Smooth muscle cell (in vitro differentiated cells): ENCODE results near the gene SF3A2. TPM values are rescaled to one million over a fixed set of nuclear protein-coding genes. Genes with fewer than 3 reads are reported as not detected.
A peak's percentile ranks its signal among the peaks of the same experiment; 100 is the strongest.

Experiments used
- DNase-seq: peaks from one replicate; lab custom pipeline; 2025; ENCODE audit not compliant: unreplicated experiment; lab: John Stamatoyannopoulos, UW
- H2AFZ ChIP-seq: fragments of 200-600 bp; sonication (generic); 2 replicates; pipeline ENCODE4 v1.6.0; 2016; ENCODE audit warnings: antibody characterized with exemption, low read depth, mild to moderate bottlenecking
- H3F3A ChIP-seq: fragments of 200-600 bp; sonication (generic); 2 replicates; pipeline ENCODE4 v1.6.0; 2017; ENCODE audit warnings: antibody characterized with exemption, low read depth
- H3K27ac ChIP-seq: fragments of 200-600 bp; sonication (generic); 2 replicates; pipeline ENCODE4 v1.5.1; 2016; ENCODE audit warnings: low read depth, mild to moderate bottlenecking
- H3K27me3 ChIP-seq: fragments of 200-600 bp; sonication (generic); 2 replicates; pipeline ENCODE4 v1.6.1; 2016; ENCODE audit warnings: low read depth, mild to moderate bottlenecking
- H3K36me3 ChIP-seq: fragments of 200-600 bp; sonication (generic); 2 replicates; pipeline ENCODE4 v1.5.1; 2016; ENCODE audit warnings: low read depth
- H3K4me1 ChIP-seq: fragments of 200-600 bp; sonication (generic); 2 replicates; pipeline ENCODE4 v1.5.1; 2016; ENCODE audit warnings: low read depth
- H3K4me2 ChIP-seq: fragments of 200-600 bp; sonication (generic); 2 replicates; pipeline ENCODE4 v1.6.0; 2016; ENCODE audit warnings: mild to moderate bottlenecking
- H3K4me3 ChIP-seq: fragments of 200-600 bp; sonication (generic); 2 replicates; pipeline ENCODE4 v1.5.1; 2016; ENCODE audit warnings: mild to moderate bottlenecking
- H3K79me2 ChIP-seq: fragments of 200-600 bp; sonication (generic); 2 replicates; pipeline ENCODE4 v1.6.0; 2016; ENCODE audit warnings: low read depth, mild to moderate bottlenecking
- H3K9ac ChIP-seq: fragments of 200-600 bp; sonication (generic); 2 replicates; pipeline ENCODE4 v1.6.0; 2016; ENCODE audit warnings: low read depth
- H3K9me3 ChIP-seq: fragments of 200-600 bp; sonication (generic); replicated peaks from 2 replicates; pipeline ENCODE4 v1.5.1; 2016; ENCODE audit warnings: low read depth
- H4K20me1 ChIP-seq: fragments of 200-600 bp; sonication (generic); 2 replicates; pipeline ENCODE4 v1.6.0; 2016; ENCODE audit warnings: low read depth
- CTCF ChIP-seq: fragments of 200-600 bp; sonication (generic); IDR thresholded peaks from 2 replicates; pipeline ENCODE4 v1.5.1; 2017; ENCODE audit warnings: borderline replicate concordance, mild to moderate bottlenecking, antibody characterized with exemption; ENCODE audit not compliant: insufficient read depth, poor library complexity, severe bottlenecking
- WGBS: methylation state at CpG from one replicate; pipeline ENCODE4 v1.1.7; 2016; ENCODE audit warnings: low lambda C conversion rate; 5-methylcytosine and 5-hydroxymethylcytosine counted together
- polyA plus RNA-seq: library from polyadenylated mRNA; unstranded; fragments of >200 nt; fragmentation: Nextera tagmentation; extraction: Ambion mirVana; gene quantifications from 2 replicates; pipeline ENCODE4 v1.2.1, GENCODE V29; 2016
- total RNA-seq: library from RNA; depleted of rRNA; stranded (reverse); fragments of >200 nt; gene quantifications from 2 replicates; pipeline ENCODE4 v1.2.3, GENCODE V29; 2014

SF3A2 gene
- total and polyA plus RNA-seq, 2 experiments from 2014 or later: 28.5 to 63.0 TPM

- no peaks in the 10 kb centered on the region for H3K9me3 ChIP-seq
- H3K4me2 ChIP-seq: no peak overlapping the region
- no peak for DNase-seq
- peaks cover 5% of the 10 kb centered on the region for H3K4me1 ChIP-seq
- H3K36me3 ChIP-seq: no peaks in the 10 kb centered on the region
- H3K27me3 ChIP-seq: no peaks in the 10 kb centered on the region
- H3K79me2 ChIP-seq: peaks cover 23% of the 10 kb centered on the region
- peaks cover 20% of the 10 kb centered on the region for H4K20me1 ChIP-seq
- H3K4me3 ChIP-seq: no peak overlapping the region
- WGBS: 79% methylated on average over 18 of the region's 18 CpGs
- TF ChIP-seq CTCF: no peak
- H3K9ac ChIP-seq: no peak overlapping the region
- no peak overlapping the region for H2AFZ ChIP-seq
- no peak overlapping the region for H3K27ac ChIP-seq
- peaks cover 11% of the 10 kb centered on the region for H3F3A ChIP-seq
Observed at GRCh38 chr19:2266183-2266993, 29.8 kb downstream of the SF3A2 start.

- H3K27ac ChIP-seq: no peak overlapping the region
- TF ChIP-seq CTCF: no peak
- no peaks in the 10 kb centered on the region for H3K27me3 ChIP-seq
- H3F3A ChIP-seq: peaks cover 31% of the 10 kb centered on the region
- H3K9ac ChIP-seq: peak overlapping the region; percentile 87
- H3K4me3 ChIP-seq: peak overlapping the region; percentile 99
- H4K20me1 ChIP-seq: peaks cover 41% of the 10 kb centered on the region
- no peak for DNase-seq
- peaks cover 23% of the 10 kb centered on the region for H3K4me1 ChIP-seq
- no peaks in the 10 kb centered on the region for H3K9me3 ChIP-seq
- no peaks in the 10 kb centered on the region for H3K36me3 ChIP-seq
- peak overlapping the region; percentile 92 for H3K4me2 ChIP-seq
- H2AFZ ChIP-seq: peak overlapping the region; percentile 94
- H3K79me2 ChIP-seq: peaks cover 44% of the 10 kb centered on the region
- WGBS: 81% methylated on average over 4 of the region's 4 CpGs
Observed at GRCh38 chr19:2268480-2268830, 31.8 kb downstream of the SF3A2 start.

- H3K9ac ChIP-seq: peak overlapping the region; percentile 87
- H3F3A ChIP-seq: peaks cover 31% of the 10 kb centered on the region
- 4% methylated on average over 16 of the region's 19 CpGs for WGBS
Observed at GRCh38 chr19:2268861-2269243, 32.2 kb downstream of the SF3A2 start.

More at GRCh38 chr19:2268861-2269243, 32.2 kb downstream of the SF3A2 start:
- Histone ChIP-seq H3K9me3 (no peaks in the 10 kb centered on the region), H3K79me2 (peaks cover 48% of the 10 kb centered on the region), H4K20me1 (peaks cover 45% of the 10 kb centered on the region), H3K27me3 (no peaks in the 10 kb centered on the region), H3K4me2 (peak overlapping the region; percentile 92), H3K4me3 (peak overlapping the region; percentile 99), H2AFZ (peak overlapping the region; percentile 94), H3K36me3 (no peaks in the 10 kb centered on the region), H3K4me1 (peaks cover 24% of the 10 kb centered on the region), H3K27ac (no peak overlapping the region)
- DNase-seq: no peak
- TF ChIP-seq CTCF: no peak
